IMR-90 (cell line): ENCODE measurements around the gene STX16. TPM values are rescaled to one million over a fixed set of nuclear protein-coding genes. Genes with fewer than 3 reads are reported as not detected.
A peak's percentile ranks its signal among the peaks of the same experiment; 100 is the strongest.

Experiments used
- ATAC-seq: fragments of 200-7000 bp; cut with Tn5 transposase; 2 replicates; pipeline ENCODE4 v1.9.1; 2020; ENCODE audit warnings: low read depth, mild to moderate bottlenecking, moderate library complexity
- BruUV-seq: library from RNA; stranded (reverse); fragments of 400-500 nt; replicated peaks from 2 replicates; lab custom pipeline; 2021; lab: Mats Ljungman, UMichigan
- CTCF ChIA-PET: fragments of 300-600 bp; formaldehyde crosslinking; extraction: SDS; loops from one replicate; lab custom pipeline; 2021; ENCODE audit warnings: antibody characterized with exemption; lab: Yijun Ruan, JAX
- POLR2A ChIA-PET: fragments of 300-600 bp; sonication (Branson Sonifier 250); formaldehyde crosslinking; loops from one replicate; lab custom pipeline; 2022; ENCODE audit warnings: antibody characterized with exemption; ENCODE audit not compliant: unreplicated experiment; lab: Charles Lee
- DNase-seq: peaks from one replicate; pipeline ENCODE4 v3.0.0; 2013
- H2AFZ ChIP-seq: replicated peaks from 2 replicates; pipeline ENCODE3; 2013; ENCODE audit warnings: low read length, mild to moderate bottlenecking; ENCODE audit not compliant: poor library complexity
- H2AK5ac ChIP-seq: 2 replicates; pipeline ENCODE4 v1.6.1; 2013; ENCODE audit warnings: low read depth, low read length, inconsistent platforms
- H2AK9ac ChIP-seq: replicated peaks from 2 replicates; pipeline ENCODE3; 2013; ENCODE audit warnings: mild to moderate bottlenecking, low read depth, low read length, moderate library complexity; ENCODE audit not compliant: poor library complexity
- H2BK120ac ChIP-seq: 2 replicates; pipeline ENCODE4 v1.6.1; 2013; ENCODE audit warnings: low read depth, low read length, inconsistent platforms
- H2BK15ac ChIP-seq: 3 replicates; pipeline ENCODE4 v1.6.1; 2013; ENCODE audit warnings: low read depth, low read length, inconsistent platforms
- H2BK20ac ChIP-seq: 2 replicates; pipeline ENCODE4 v1.6.1; 2013; ENCODE audit warnings: low read depth, mild to moderate bottlenecking, inconsistent platforms, low read length, moderate library complexity
- H2BK5ac ChIP-seq: 2 replicates; pipeline ENCODE4 v1.6.1; 2013; ENCODE audit warnings: mild to moderate bottlenecking, low read depth, low read length, inconsistent platforms; ENCODE audit not compliant: poor library complexity, severe bottlenecking
- H3K14ac ChIP-seq: replicated peaks from 2 replicates; pipeline ENCODE4 v1.6.1; 2013; ENCODE audit warnings: low read depth, low read length, inconsistent platforms
- H3K18ac ChIP-seq: 2 replicates; pipeline ENCODE4 v1.6.1; 2013; ENCODE audit warnings: low read depth, low read length, control low read depth
- H3K23ac ChIP-seq: 2 replicates; pipeline ENCODE4 v1.6.1; 2013; ENCODE audit warnings: low read depth, low read length, inconsistent platforms
- H3K27ac ChIP-seq: 2 replicates; pipeline ENCODE4 v1.5.1; 2013; ENCODE audit warnings: mild to moderate bottlenecking, control low read depth, low read length; ENCODE audit not compliant: insufficient read depth
- H3K27me3 ChIP-seq: 2 replicates; pipeline ENCODE4 v1.6.1; 2013; ENCODE audit warnings: low read length; ENCODE audit not compliant: control insufficient read depth, insufficient read depth
- H3K36me3 ChIP-seq: 2 replicates; pipeline ENCODE4 v1.6.1; 2013; ENCODE audit warnings: low read length, mixed read lengths; ENCODE audit not compliant: control insufficient read depth, insufficient read depth
- H3K4ac ChIP-seq: 2 replicates; pipeline ENCODE4 v1.6.1; 2013; ENCODE audit warnings: low read depth, low read length, inconsistent platforms
- H3K4me1 ChIP-seq: 2 replicates; pipeline ENCODE4 v1.6.1; 2013; ENCODE audit warnings: low read length, mixed read lengths; ENCODE audit not compliant: control insufficient read depth, insufficient read depth
- H3K4me2 ChIP-seq: 2 replicates; pipeline ENCODE4 v1.6.1; 2013; ENCODE audit warnings: low read depth, mild to moderate bottlenecking, control low read depth, low read length, moderate library complexity
- H3K4me3 ChIP-seq: 2 replicates; pipeline ENCODE4 v1.5.1; 2013; ENCODE audit warnings: low read depth, mild to moderate bottlenecking, control low read depth, low read length, moderate library complexity; ENCODE audit not compliant: insufficient read depth
- H3K56ac ChIP-seq: 2 replicates; pipeline ENCODE4 v1.6.1; 2013; ENCODE audit warnings: low read length, inconsistent platforms; ENCODE audit not compliant: insufficient read depth; ENCODE audit errors: extremely low read depth
- H3K79me1 ChIP-seq, 2 experiments: 2 replicates each; pipeline ENCODE4 v1.6.1; 2013; ENCODE audit warnings: low read length in 2 of 2, inconsistent platforms in 1 of 2, low read depth in 1 of 2
- H3K9ac ChIP-seq: 2 replicates; pipeline ENCODE4 v1.6.1; 2013; ENCODE audit warnings: low read depth, low read length, control low read depth
- H3K9me1 ChIP-seq: 2 replicates; pipeline ENCODE4 v1.6.1; 2013; ENCODE audit warnings: low read length, inconsistent platforms; ENCODE audit not compliant: insufficient read depth
- H3K9me3 ChIP-seq: 2 replicates; pipeline ENCODE4 v1.6.1; 2013; ENCODE audit warnings: low read length; ENCODE audit not compliant: control insufficient read depth, insufficient read depth
- H4K20me1 ChIP-seq: 2 replicates; pipeline ENCODE4 v1.6.1; 2013; ENCODE audit warnings: low read length, inconsistent platforms; ENCODE audit not compliant: insufficient read depth
- H4K5ac ChIP-seq: 2 replicates; pipeline ENCODE4 v1.6.1; 2013; ENCODE audit warnings: mild to moderate bottlenecking, low read depth, low read length, control low read depth
- H4K8ac ChIP-seq, 2 experiments: 2 replicates each; pipeline ENCODE4 v1.6.1; 2013; ENCODE audit warnings: low read depth in 2 of 2, low read length in 2 of 2, control low read depth in 1 of 2, inconsistent platforms in 1 of 2
- H4K91ac ChIP-seq: 2 replicates; pipeline ENCODE4 v1.6.1; 2013; ENCODE audit warnings: low read depth, low read length, inconsistent platforms; ENCODE audit not compliant: insufficient read depth
- CTCF ChIP-seq: conservative IDR thresholded peaks from 2 replicates; pipeline ENCODE4 v1.5.1; 2012; ENCODE audit warnings: mild to moderate bottlenecking, low read depth, low read length, improper control_type of control experiment
- RFX5 ChIP-seq: IDR thresholded peaks from 2 replicates; pipeline ENCODE4 v1.8.0; 2012; ENCODE audit warnings: low read depth, mild to moderate bottlenecking, low read length, moderate library complexity
- WGBS, 2 experiments: methylation state at CpG; one replicate each; pipeline versions ENCODE4 v1.1.5 to v1.1.7; 2013; ENCODE audit warnings: missing lambda C conversion rate in 2 of 2; ENCODE audit not compliant: insufficient read length in 1 of 2; ENCODE audit errors: extremely low coverage in 2 of 2; 5-methylcytosine and 5-hydroxymethylcytosine counted together
- dilution Hi-C: fragments of 300-500 bp; cut with HindIII; formaldehyde crosslinking; loops from one replicate; pipeline ENCODE4 v1.14.3; 2018; ENCODE audit warnings: low sequenced_read_pairs; ENCODE audit not compliant: unreplicated experiment
- in situ Hi-C: fragments of 300-500 bp; cut with MboI; formaldehyde crosslinking; loops from 3 replicates; pipeline ENCODE4 v1.14.3; 2019; ENCODE audit warnings: low sequenced_read_pairs, inconsistent platforms, mixed read lengths
- intact Hi-C: fragments of 100-400 bp; cut with micrococcal nuclease; formaldehyde crosslinking; loops from 2 replicates; pipeline ENCODE4 v1.10.0; 2022
- polyA plus RNA-seq, 3 experiments: library from polyadenylated mRNA; depleted of rRNA; stranded (reverse); fragments of >200 nt; gene quantifications; 2 replicates each; pipeline ENCODE4 v1.2.3, GENCODE V29; 2012; ENCODE audit warnings: low replicate concordance in 1 of 3
- total RNA-seq: library from RNA; depleted of rRNA; stranded (reverse); fragments of >200 nt; gene quantifications from 2 replicates; pipeline ENCODE4 v1.2.3, GENCODE V29; 2012

Gene STX16
- total and polyA plus RNA-seq, 2 of the 4 experiments (the other 2 are of a cell fraction) = 26.9 to 58.2 TPM

GRCh38 chr20:58621906-58622548, 29.1 kb upstream of the STX16 start:
- Histone ChIP-seq H3K4me2 (no peak overlapping the region), H3K4me3 (no peak overlapping the region), H3K27me3 (no peaks in the 10 kb centered on the region), H2AK5ac (peak overlapping the region; percentile 100), H3K9me3 (no peaks in the 10 kb centered on the region), H4K20me1 (no peaks in the 10 kb centered on the region), H3K18ac (no peak overlapping the region), H2BK5ac (no peak overlapping the region), H3K79me1 (peaks cover 0 to 11% of the 10 kb centered on the region in 2 experiments; a peak in 2 of 4 replicates), H3K9me1 (peaks cover 41% of the 10 kb centered on the region), H2AFZ (no peak overlapping the region), H2BK120ac (peak overlapping the region; percentile 99), H2AK9ac (no peak overlapping the region), H4K91ac (peak overlapping the region; percentile 91), H3K27ac (no peak overlapping the region), H4K5ac (no peak overlapping the region), H4K8ac (peak overlapping the region in 1 of 2 experiments; percentile 97; a peak in 1 of 4 replicates), H3K4ac (peak overlapping the region; percentile 100), H3K9ac (no peak overlapping the region), H2BK20ac (peak overlapping the region; percentile 99), H3K14ac (no peak overlapping the region; the same call in 1 of the 2 replicates), H2BK15ac (peak overlapping the region; percentile 27; the same call in 2 of the 3 replicates), H3K56ac (no peak overlapping the region), H3K23ac (no peak overlapping the region), H3K4me1 (peaks cover 32% of the 10 kb centered on the region), H3K36me3 (no peaks in the 10 kb centered on the region)
- 100% methylated on average over 2 of the region's 9 CpGs; no CpG with 5 or more reads in 1 of the 2 experiments for WGBS, 2 experiments
- dilution Hi-C loops = no loop called here
- ChIA-PET POLR2A (interaction anchor here (0.6 kb wide), 1 partner anchor 398 kb away, joined by 3 read pairs; no protein-coding TSS in a partner anchor), CTCF (interaction anchor here (1.1 to 1.3 kb wide), 3 partner anchors 13 to 26 kb away, joined by 3 to 4 read pairs (median 4); no protein-coding TSS in a partner anchor)
- no peak for DNase-seq
- intact Hi-C loops = no loop called here
- no TSS peak for BruUV-seq
- in situ Hi-C loops = no loop called here
- TF ChIP-seq CTCF = 0 out of 2 replicates have a peak, but pooled peaks have one; percentile 18
- TF ChIP-seq RFX5 = no peak
- ATAC-seq = no peak
